Suprapubic skin (tissue), 3 donors: ENCODE measurements around the gene ACSF2.

Source experiments
- EP300 ChIP-seq: sonication (generic); formaldehyde crosslinking; IDR thresholded peaks from one replicate; pipeline ENCODE4 v1.6.1; 2017; ENCODE audit warnings: antibody characterized with exemption
- POLR2A ChIP-seq, 2 donors: fragments of 450-650 bp; IDR thresholded peaks; one replicate each; pipeline ENCODE4 v1.6.1; 2017; ENCODE audit warnings: antibody characterized with exemption in 2 of 2, mild to moderate bottlenecking in 2 of 2, moderate library complexity in 2 of 2
- TF ChIP-seq, protein P1 (sequence below), 2 donors: fragments of 200-600 bp in 1 of 2; fragments of 450-650 bp in 1 of 2; sonication (generic) in 1 of 2; IDR thresholded peaks; one replicate each; pipeline ENCODE4 v1.5.1; 2016 to 2019; ENCODE audit warnings: antibody characterized with exemption in 2 of 2, mild to moderate bottlenecking in 1 of 2, moderate library complexity in 1 of 2

DNA sequence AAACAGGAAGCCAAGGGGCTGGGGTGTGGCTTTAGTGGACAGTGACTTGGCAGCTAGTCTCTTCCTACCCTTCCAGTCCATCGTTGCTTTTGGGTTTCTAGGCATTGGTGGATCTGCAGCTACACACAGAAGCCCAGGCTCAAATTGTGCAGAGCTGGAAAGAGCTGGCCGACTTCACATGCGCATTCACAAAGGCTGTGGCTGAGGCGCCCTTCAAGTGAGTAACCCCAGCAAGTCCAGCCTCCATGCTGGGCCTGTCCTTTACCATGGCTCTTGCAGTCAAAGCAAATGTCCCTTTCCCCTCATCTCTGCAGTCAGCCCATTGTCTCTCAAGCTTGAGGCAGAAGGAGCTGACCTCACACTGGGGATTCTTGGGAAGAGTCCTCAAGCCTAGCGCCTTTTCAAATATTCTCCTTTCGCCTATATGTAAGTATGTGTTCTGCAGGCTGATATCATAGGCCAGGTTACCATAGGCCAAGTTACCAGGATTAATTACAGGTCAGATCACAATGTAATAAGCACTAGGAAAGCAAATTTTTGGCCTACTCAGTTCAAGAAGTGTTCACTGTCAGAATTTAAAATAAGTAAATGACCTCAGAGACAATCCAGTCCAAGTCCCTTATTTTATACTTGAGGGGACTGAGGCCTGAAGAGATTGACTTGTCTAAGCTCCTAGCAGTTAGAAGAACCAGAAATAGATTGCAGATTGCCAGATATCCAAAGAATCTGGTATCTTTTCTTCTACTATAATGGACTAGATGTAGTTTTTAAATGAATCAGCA is 46.5 kb upstream of the ACSF2 start:
- TF ChIP-seq, protein P1, sequence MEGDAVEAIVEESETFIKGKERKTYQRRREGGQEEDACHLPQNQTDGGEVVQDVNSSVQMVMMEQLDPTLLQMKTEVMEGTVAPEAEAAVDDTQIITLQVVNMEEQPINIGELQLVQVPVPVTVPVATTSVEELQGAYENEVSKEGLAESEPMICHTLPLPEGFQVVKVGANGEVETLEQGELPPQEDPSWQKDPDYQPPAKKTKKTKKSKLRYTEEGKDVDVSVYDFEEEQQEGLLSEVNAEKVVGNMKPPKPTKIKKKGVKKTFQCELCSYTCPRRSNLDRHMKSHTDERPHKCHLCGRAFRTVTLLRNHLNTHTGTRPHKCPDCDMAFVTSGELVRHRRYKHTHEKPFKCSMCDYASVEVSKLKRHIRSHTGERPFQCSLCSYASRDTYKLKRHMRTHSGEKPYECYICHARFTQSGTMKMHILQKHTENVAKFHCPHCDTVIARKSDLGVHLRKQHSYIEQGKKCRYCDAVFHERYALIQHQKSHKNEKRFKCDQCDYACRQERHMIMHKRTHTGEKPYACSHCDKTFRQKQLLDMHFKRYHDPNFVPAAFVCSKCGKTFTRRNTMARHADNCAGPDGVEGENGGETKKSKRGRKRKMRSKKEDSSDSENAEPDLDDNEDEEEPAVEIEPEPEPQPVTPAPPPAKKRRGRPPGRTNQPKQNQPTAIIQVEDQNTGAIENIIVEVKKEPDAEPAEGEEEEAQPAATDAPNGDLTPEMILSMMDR (IDR thresholded peaks at IDR 0.05), result no peak
- TF ChIP-seq EP300, result no peak
- TF ChIP-seq POLR2A (IDR thresholded peaks at IDR 0.05), result no peak
